GM12878 (cell line): Measurements from ENCODE around the gene DPPA2. TPM values are rescaled to one million over a fixed set of nuclear protein-coding genes. Genes with fewer than 3 reads are reported as not detected.

Experiments used
- ATAC-seq: fragments of 200-7000 bp; cut with Tn5 transposase; 3 replicates; pipeline ENCODE4 v1.9.1; 2020; ENCODE audit warnings: mild to moderate bottlenecking, moderate library complexity
- BruUV-seq: library from RNA; stranded (reverse); fragments of 400-500 nt; replicated peaks from 2 replicates; lab custom pipeline; 2021; lab: Mats Ljungman, UMichigan
- CTCF ChIA-PET: fragments of 300-600 bp; sonication (Branson Sonifier 250); formaldehyde crosslinking; extraction: SDS; loops from one replicate; lab custom pipeline; 2021; ENCODE audit warnings: inconsistent platforms; lab: Yijun Ruan, JAX
- POLR2A ChIA-PET: fragments of 350-600 bp; formaldehyde crosslinking; extraction: SDS; loops from one replicate; lab custom pipeline; 2021; ENCODE audit warnings: inconsistent platforms; lab: Charles Lee
- RAD21 ChIA-PET: fragments of 300-600 bp; sonication (Branson Sonifier 250); formaldehyde crosslinking; loops from one replicate; lab custom pipeline; 2023; ENCODE audit warnings: antibody characterized with exemption; ENCODE audit not compliant: unreplicated experiment; lab: Charles Lee
- SMC1A ChIA-PET: fragments of 300-600 bp; sonication (Branson Sonifier 250); formaldehyde crosslinking; loops from one replicate; lab custom pipeline; 2023; ENCODE audit not compliant: unreplicated experiment, uncharacterized antibody; lab: Charles Lee
- DNase-seq: peaks from one replicate; pipeline ENCODE4 v3.0.0-alpha.2; 2011; ENCODE audit warnings: low read depth, low spot score
- FAIRE-seq: peaks from 3 replicates; lab custom pipeline; 2011; peaks lifted over from hg19 to GRCh38; lab: Jason Lieb, UNC
- H2AFZ ChIP-seq: 2 replicates; pipeline ENCODE4 v1.6.0; 2011; ENCODE audit warnings: low read depth, low read length, control low read depth; ENCODE audit not compliant: control insufficient read depth
- H3K27ac ChIP-seq: 2 replicates; pipeline ENCODE4 v1.5.1; 2011; ENCODE audit warnings: control low read depth; ENCODE audit not compliant: control insufficient read depth, insufficient read depth
- H3K27me3 ChIP-seq, 2 experiments: replicated peaks in 1 of 2; 2 replicates each; pipeline versions ENCODE4 v1.6.0 to v1.6.1; 2011; ENCODE audit warnings: low read length in 1 of 2; ENCODE audit not compliant: control insufficient read depth in 2 of 2, insufficient read depth in 2 of 2
- H3K36me3 ChIP-seq, 2 experiments: 2 replicates each; pipeline ENCODE4 v1.5.1; 2011; ENCODE audit warnings: low read length in 1 of 2; ENCODE audit not compliant: control insufficient read depth in 2 of 2, insufficient read depth in 2 of 2
- H3K4me1 ChIP-seq: 2 replicates; pipeline ENCODE4 v1.6.1; 2011; ENCODE audit warnings: mild to moderate bottlenecking, low read length, moderate library complexity, mixed read lengths; ENCODE audit not compliant: control insufficient read depth, insufficient read depth
- H3K4me2 ChIP-seq: 2 replicates; pipeline ENCODE4 v1.6.0; 2011; ENCODE audit warnings: control low read depth; ENCODE audit not compliant: control insufficient read depth, insufficient read depth
- H3K4me3 ChIP-seq: fragments of 200-600 bp; sonication (generic); 2 replicates; pipeline ENCODE4 v1.5.1; 2016
- H3K79me2 ChIP-seq: 2 replicates; pipeline ENCODE4 v1.6.0; 2011; ENCODE audit warnings: low read length; ENCODE audit not compliant: control insufficient read depth, insufficient read depth
- H3K9ac ChIP-seq: 2 replicates; pipeline ENCODE4 v1.8.0; 2011; ENCODE audit warnings: low read length, control low read depth, mixed read lengths; ENCODE audit not compliant: control insufficient read depth, insufficient read depth
- H3K9me3 ChIP-seq: replicated peaks from 3 replicates; pipeline ENCODE4 v1.5.1; 2011; ENCODE audit warnings: mild to moderate bottlenecking, low read length; ENCODE audit not compliant: control insufficient read depth, insufficient read depth
- H4K20me1 ChIP-seq: 2 replicates; pipeline ENCODE4 v1.6.0; 2011; ENCODE audit not compliant: control insufficient read depth, insufficient read depth
- BCLAF1 ChIP-seq: fragments of 450-650 bp; IDR thresholded peaks from 2 replicates; pipeline ENCODE4 v1.6.1; 2017; ENCODE audit warnings: antibody characterized with exemption, mild to moderate bottlenecking, moderate library complexity
- CHD1 ChIP-seq: IDR thresholded peaks from 2 replicates; pipeline ENCODE4 v1.6.1; 2012; ENCODE audit warnings: low read depth, low read length, improper control_type of control experiment
- FOS ChIP-seq: IDR thresholded peaks from 3 replicates; pipeline ENCODE4 v1.6.1; 2011; ENCODE audit warnings: borderline replicate concordance; ENCODE audit not compliant: insufficient read length; ENCODE audit errors: extremely low read depth
- HDGF ChIP-seq: fragments of 450-650 bp; IDR thresholded peaks from 2 replicates; pipeline ENCODE4 v1.6.1; 2016; ENCODE audit warnings: antibody characterized with exemption
- RAD51 ChIP-seq: fragments of 450-650 bp; IDR thresholded peaks from 2 replicates; pipeline ENCODE4 v1.6.1; 2016; ENCODE audit warnings: moderate library complexity, mild to moderate bottlenecking, inconsistent platforms
- RELB ChIP-seq: fragments of 450-650 bp; IDR thresholded peaks from 2 replicates; pipeline ENCODE4 v1.6.1; 2017; ENCODE audit warnings: low read depth, mild to moderate bottlenecking, moderate library complexity
- SMARCA5 ChIP-seq: fragments of 450-650 bp; IDR thresholded peaks from 2 replicates; pipeline ENCODE4 v1.6.1; 2017; ENCODE audit warnings: mild to moderate bottlenecking
- SRF ChIP-seq, 2 experiments: IDR thresholded peaks; 2 replicates each; pipeline ENCODE4 v1.6.1; 2011; ENCODE audit warnings: low read depth in 2 of 2, low read length in 2 of 2, mild to moderate bottlenecking in 1 of 2, moderate library complexity in 1 of 2
- TCF3 ChIP-seq: IDR thresholded peaks from 2 replicates; pipeline ENCODE4 v1.6.1; 2012; ENCODE audit warnings: low read depth, mild to moderate bottlenecking, low read length, borderline replicate concordance; ENCODE audit not compliant: insufficient read depth
- USF1 ChIP-seq: IDR thresholded peaks from 2 replicates; pipeline ENCODE4 v1.6.1; 2011; ENCODE audit warnings: borderline replicate concordance, low read depth, mild to moderate bottlenecking, moderate library complexity, mixed read lengths, low read length; ENCODE audit not compliant: insufficient read depth; ENCODE audit errors: extremely low read length
- ZNF592 ChIP-seq: fragments of 450-650 bp; IDR thresholded peaks from 2 replicates; pipeline ENCODE4 v1.6.1; 2017; ENCODE audit warnings: mild to moderate bottlenecking, moderate library complexity
- ZSCAN29 ChIP-seq: fragments of 450-650 bp; IDR thresholded peaks from 2 replicates; pipeline ENCODE4 v1.6.1; 2017; ENCODE audit warnings: mild to moderate bottlenecking, moderate library complexity
- WGBS: methylation state at CpG from one replicate; pipeline ENCODE4 v1.1.6; 2016; ENCODE audit warnings: low lambda C conversion rate; ENCODE audit not compliant: insufficient replicate concordance, insufficient coverage; ENCODE audit errors: missing lambda C conversion rate; 5-methylcytosine and 5-hydroxymethylcytosine counted together
- in situ Hi-C: fragments of 300-500 bp; cut with MboI; formaldehyde crosslinking; loops from 9 replicates; pipeline ENCODE4 v1.14.3; 2018; ENCODE audit warnings: mixed read lengths
- intact Hi-C: fragments of 100-400 bp; cut with micrococcal nuclease; formaldehyde crosslinking; loops from one replicate; pipeline ENCODE4 v1.14.2; 2022; ENCODE audit not compliant: unreplicated experiment
- polyA plus RNA-seq, 11 experiments: library from polyadenylated mRNA; depleted of rRNA in 4 of 11; unstranded in 6 of 11; stranded (reverse) in 5 of 11; fragments of >200 nt; fragmentation: Nextera tagmentation in 4 of 11; fragmentation: Illumina TruSeq in 1 of 11; extraction: Ambion mirVana in 4 of 11; extraction: Trizol in 1 of 11; gene quantifications; 1 replicate in 1 of 11; 2 replicates in 10 of 11; pipeline versions ENCODE4 v1.2.1 to v1.2.3, GENCODE V29; 2011 to 2016; ENCODE audit warnings: inconsistent platforms in 2 of 11, missing spikeins in 2 of 11, low read depth in 1 of 11
- total RNA-seq, 4 experiments: library from RNA; depleted of rRNA in 3 of 4; stranded (reverse); fragments of >200 nt in 3 of 4; fragmentation: Illumina TruSeq in 1 of 4; extraction: Trizol in 1 of 4; gene quantifications; 2 replicates each; pipeline versions ENCODE4 v1.2.1 to v1.2.3, GENCODE V29; 2013 to 2021
- TF ChIP-seq, protein P1 (sequence below): IDR thresholded peaks from 2 replicates; pipeline ENCODE4 v1.6.1; 2011; ENCODE audit warnings: low read depth, mild to moderate bottlenecking, low read length, moderate library complexity, borderline replicate concordance; ENCODE audit errors: extremely low read depth

DPPA2 gene
- total and polyA plus RNA-seq, 10 of the 15 experiments (the other 5 are each of a cell fraction or from before 2014, with no cell fraction given): not detected

DNA sequence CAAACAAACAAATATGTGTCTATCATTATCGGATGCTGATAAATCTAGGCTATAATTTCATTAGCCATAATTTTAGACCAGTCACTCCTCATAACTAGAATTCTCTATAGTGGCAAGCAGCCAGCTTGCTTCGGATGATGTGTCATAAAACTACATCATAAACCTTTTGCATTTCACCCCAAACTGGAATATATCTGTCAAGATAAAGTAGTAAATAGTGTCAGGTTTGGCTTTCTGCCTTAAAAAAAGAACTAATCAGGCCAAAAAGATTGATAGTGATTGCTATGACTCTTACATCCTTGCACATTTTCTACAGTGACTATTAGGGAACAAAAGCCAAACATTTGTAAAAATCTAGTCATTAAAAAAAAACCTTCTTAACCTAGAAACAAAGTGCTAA lies 51.0 kb downstream of the DPPA2 start (continued):
- TF ChIP-seq HDGF: no peak
- TF ChIP-seq SRF (IDR thresholded peaks at IDR 0.05; ENCODE audit: low read depth in 2 of 2, low read length in 2 of 2): no peak
- TF ChIP-seq USF1: no peak
- TF ChIP-seq, protein P1, sequence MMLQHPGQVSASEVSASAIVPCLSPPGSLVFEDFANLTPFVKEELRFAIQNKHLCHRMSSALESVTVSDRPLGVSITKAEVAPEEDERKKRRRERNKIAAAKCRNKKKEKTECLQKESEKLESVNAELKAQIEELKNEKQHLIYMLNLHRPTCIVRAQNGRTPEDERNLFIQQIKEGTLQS: no peak
- no peak for TF ChIP-seq ZSCAN29

GRCh38 chr3:109257269-109257668 lies 59.0 kb downstream of the DPPA2 start:
- intact Hi-C loops: no loop called here
- Histone ChIP-seq H2AFZ (no peak overlapping the region), H3K4me2 (no peak overlapping the region), H3K27me3 (no peaks in the 10 kb centered on the region), H3K9ac (no peak overlapping the region), H3K4me1 (no peaks in the 10 kb centered on the region), H3K27ac (no peak overlapping the region), H3K9me3 (no peaks in the 10 kb centered on the region), H4K20me1 (no peaks in the 10 kb centered on the region), H3K79me2 (no peaks in the 10 kb centered on the region), H3K36me3 (no peaks in the 10 kb centered on the region), H3K4me3 (no peak overlapping the region)
- BruUV-seq: no TSS peak
- ATAC-seq (no peak), FAIRE-seq (no peak), DNase-seq (no peak)
- POLR2A ChIA-PET: no interaction called here
- RAD21 ChIA-PET: no interaction called here
- WGBS: 0% methylated on average over 2 of the region's 2 CpGs
- CTCF ChIA-PET: interaction anchor here (0.7 kb wide), 1 partner anchor 22 kb away, joined by 3 read pairs; no protein-coding TSS in a partner anchor
- SMC1A ChIA-PET: interaction anchor here (0.6 to 1.2 kb wide), 2 partner anchors 27 to 487 kb away, joined by 3 read pairs; no protein-coding TSS in a partner anchor
- in situ Hi-C loops: no loop called here
- TF ChIP-seq TCF3 (no peak), RELB (no peak), FOS (no peak), SMARCA5 (no peak), CHD1 (no peak), RAD51 (no peak), ZNF592 (no peak), BCLAF1 (no peak)
